SK-N-SH (cell line): ENCODE measurements around the gene PLEKHM2.

ENCODE experiments used
- CHD2 ChIP-seq: fragments of 150-350 bp; IDR thresholded peaks from 2 replicates; pipeline ENCODE4 v1.6.1; 2018; ENCODE audit warnings: low read length; ENCODE audit not compliant: partially characterized antibody
- EP300 ChIP-seq, 2 experiments: IDR thresholded peaks; 2 replicates each; pipeline versions ENCODE4 v1.4.0 to v1.6.1; 2012; ENCODE audit warnings: borderline replicate concordance in 1 of 2, low read depth in 1 of 2, low read length in 1 of 2
- EZH2phosphoT487 ChIP-seq: fragments of 200-600 bp; sonication (generic); IDR thresholded peaks from 2 replicates; pipeline ENCODE4 v1.6.1; 2017; ENCODE audit warnings: low read depth, mixed run types, mild to moderate bottlenecking, antibody characterized with exemption, moderate library complexity, borderline replicate concordance
- FOXM1 ChIP-seq: IDR thresholded peaks from 2 replicates; pipeline ENCODE4 v1.4.0; 2012; ENCODE audit warnings: low read depth, mild to moderate bottlenecking
- JUND ChIP-seq: IDR thresholded peaks from 2 replicates; pipeline ENCODE4 v1.4.0; 2012
- MXI1 ChIP-seq: IDR thresholded peaks from 2 replicates; pipeline ENCODE4 v1.6.1; 2012; ENCODE audit warnings: mild to moderate bottlenecking, low read depth, low read length, improper control_type of control experiment
- POLR2AphosphoS5 ChIP-seq: IDR thresholded peaks from 2 replicates; pipeline ENCODE4 v1.6.1; 2012; ENCODE audit warnings: low read depth, low read length
- RAD21 ChIP-seq: IDR thresholded peaks from 2 replicates; pipeline ENCODE4 v1.6.1; 2012; ENCODE audit warnings: mild to moderate bottlenecking, low read length
- RFX5 ChIP-seq: IDR thresholded peaks from 2 replicates; pipeline ENCODE4 v1.6.1; 2012; ENCODE audit warnings: mild to moderate bottlenecking, improper control_type of control experiment, low read length
- RXRA ChIP-seq: IDR thresholded peaks from 2 replicates; pipeline ENCODE4 v1.4.0; 2012; ENCODE audit warnings: low read depth, mild to moderate bottlenecking, borderline replicate concordance
- SIN3A ChIP-seq: IDR thresholded peaks from 2 replicates; pipeline ENCODE4 v1.6.1; 2012; ENCODE audit warnings: low read depth, mild to moderate bottlenecking, low read length, moderate library complexity, borderline replicate concordance
- YY1 ChIP-seq: IDR thresholded peaks from 2 replicates; pipeline ENCODE4 v1.4.0; 2012; ENCODE audit warnings: low read depth, mild to moderate bottlenecking
- TF ChIP-seq, protein P1 (sequence below): fragments of 200-600 bp; sonication (generic); IDR thresholded peaks from 2 replicates; pipeline ENCODE4 v1.6.1; 2017; ENCODE audit warnings: antibody characterized with exemption, mild to moderate bottlenecking, moderate library complexity
- TF ChIP-seq, protein P2 (sequence below): IDR thresholded peaks from 2 replicates; pipeline ENCODE4 v1.4.0; 2012; ENCODE audit warnings: low read depth, borderline replicate concordance

- TF ChIP-seq CHD2: no peak
- TF ChIP-seq FOXM1: no peak
- TF ChIP-seq, protein P1, sequence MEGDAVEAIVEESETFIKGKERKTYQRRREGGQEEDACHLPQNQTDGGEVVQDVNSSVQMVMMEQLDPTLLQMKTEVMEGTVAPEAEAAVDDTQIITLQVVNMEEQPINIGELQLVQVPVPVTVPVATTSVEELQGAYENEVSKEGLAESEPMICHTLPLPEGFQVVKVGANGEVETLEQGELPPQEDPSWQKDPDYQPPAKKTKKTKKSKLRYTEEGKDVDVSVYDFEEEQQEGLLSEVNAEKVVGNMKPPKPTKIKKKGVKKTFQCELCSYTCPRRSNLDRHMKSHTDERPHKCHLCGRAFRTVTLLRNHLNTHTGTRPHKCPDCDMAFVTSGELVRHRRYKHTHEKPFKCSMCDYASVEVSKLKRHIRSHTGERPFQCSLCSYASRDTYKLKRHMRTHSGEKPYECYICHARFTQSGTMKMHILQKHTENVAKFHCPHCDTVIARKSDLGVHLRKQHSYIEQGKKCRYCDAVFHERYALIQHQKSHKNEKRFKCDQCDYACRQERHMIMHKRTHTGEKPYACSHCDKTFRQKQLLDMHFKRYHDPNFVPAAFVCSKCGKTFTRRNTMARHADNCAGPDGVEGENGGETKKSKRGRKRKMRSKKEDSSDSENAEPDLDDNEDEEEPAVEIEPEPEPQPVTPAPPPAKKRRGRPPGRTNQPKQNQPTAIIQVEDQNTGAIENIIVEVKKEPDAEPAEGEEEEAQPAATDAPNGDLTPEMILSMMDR: no peak
- TF ChIP-seq RAD21: no peak
- TF ChIP-seq MXI1: no peak
- no peak for TF ChIP-seq SIN3A
- no peak for TF ChIP-seq RFX5
- TF ChIP-seq POLR2AphosphoS5: no peak
- no peak for TF ChIP-seq YY1
- TF ChIP-seq EZH2phosphoT487: no peak
- TF ChIP-seq RXRA: no peak
- no peak for TF ChIP-seq JUND
- TF ChIP-seq, protein P2, sequence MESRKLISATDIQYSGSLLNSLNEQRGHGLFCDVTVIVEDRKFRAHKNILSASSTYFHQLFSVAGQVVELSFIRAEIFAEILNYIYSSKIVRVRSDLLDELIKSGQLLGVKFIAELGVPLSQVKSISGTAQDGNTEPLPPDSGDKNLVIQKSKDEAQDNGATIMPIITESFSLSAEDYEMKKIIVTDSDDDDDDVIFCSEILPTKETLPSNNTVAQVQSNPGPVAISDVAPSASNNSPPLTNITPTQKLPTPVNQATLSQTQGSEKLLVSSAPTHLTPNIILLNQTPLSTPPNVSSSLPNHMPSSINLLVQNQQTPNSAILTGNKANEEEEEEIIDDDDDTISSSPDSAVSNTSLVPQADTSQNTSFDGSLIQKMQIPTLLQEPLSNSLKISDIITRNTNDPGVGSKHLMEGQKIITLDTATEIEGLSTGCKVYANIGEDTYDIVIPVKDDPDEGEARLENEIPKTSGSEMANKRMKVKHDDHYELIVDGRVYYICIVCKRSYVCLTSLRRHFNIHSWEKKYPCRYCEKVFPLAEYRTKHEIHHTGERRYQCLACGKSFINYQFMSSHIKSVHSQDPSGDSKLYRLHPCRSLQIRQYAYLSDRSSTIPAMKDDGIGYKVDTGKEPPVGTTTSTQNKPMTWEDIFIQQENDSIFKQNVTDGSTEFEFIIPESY: no peak
- TF ChIP-seq EP300 (IDR thresholded peaks at IDR 0.05; ENCODE audit: borderline replicate concordance in 1 of 2, low read depth in 1 of 2, low read length in 1 of 2): no peak
Measured at GRCh38 chr1:15731735-15732685, 47.9 kb downstream of the PLEKHM2 start.
